Urinary bladder (tissue), 4 donors: ENCODE measurements around the gene HAP1. TPM values are rescaled to one million over a fixed set of nuclear protein-coding genes. Genes with fewer than 3 reads are reported as not detected.
"Not testable (repeated sequence)": the region's sequence is repeated elsewhere in the genome, so short reads cannot be mapped to it uniquely, and the experiment has no call there.

Experiments used
- DNase-seq: peaks from one replicate; pipeline ENCODE4 v3.0.0-alpha.2; 2015; ENCODE audit errors: extremely low spot score
- H3K27ac ChIP-seq: one replicate; pipeline ENCODE4 v1.5.1; 2013; ENCODE audit warnings: low read depth, mild to moderate bottlenecking, moderate library complexity
- H3K36me3 ChIP-seq: one replicate; pipeline ENCODE4 v1.6.1; 2013; ENCODE audit warnings: mild to moderate bottlenecking, moderate library complexity; ENCODE audit not compliant: insufficient read depth
- H3K4me1 ChIP-seq: one replicate; pipeline ENCODE4 v1.6.1; 2013; ENCODE audit warnings: mild to moderate bottlenecking, moderate library complexity; ENCODE audit not compliant: insufficient read depth
- H3K4me3 ChIP-seq: one replicate; pipeline ENCODE4 v1.5.1; 2013; ENCODE audit warnings: low read depth, low read length
- WGBS: extraction: QIAGEN DNeasy Blood & Tissue Kit; methylation state at CpG from one replicate; pipeline ENCODE4 v1.1.7; 2013; 5-methylcytosine and 5-hydroxymethylcytosine counted together
- polyA plus RNA-seq: library from polyadenylated mRNA; stranded (reverse); fragments of 200-250 nt; gene quantifications from one replicate; pipeline ENCODE4 v1.2.3, GENCODE V29; 2013
- total RNA-seq: library from RNA; depleted of rRNA; stranded (reverse); fragments of >200 nt; gene quantifications from one replicate; pipeline ENCODE4 v1.2.3, GENCODE V29; 2014
- donor health status: healthy with polysubstance abuse.
- donor health status: healthy.

The HAP1 gene
- total and polyA plus RNA-seq, 2 donors: 0.27 TPM; not detected in 1

DNA sequence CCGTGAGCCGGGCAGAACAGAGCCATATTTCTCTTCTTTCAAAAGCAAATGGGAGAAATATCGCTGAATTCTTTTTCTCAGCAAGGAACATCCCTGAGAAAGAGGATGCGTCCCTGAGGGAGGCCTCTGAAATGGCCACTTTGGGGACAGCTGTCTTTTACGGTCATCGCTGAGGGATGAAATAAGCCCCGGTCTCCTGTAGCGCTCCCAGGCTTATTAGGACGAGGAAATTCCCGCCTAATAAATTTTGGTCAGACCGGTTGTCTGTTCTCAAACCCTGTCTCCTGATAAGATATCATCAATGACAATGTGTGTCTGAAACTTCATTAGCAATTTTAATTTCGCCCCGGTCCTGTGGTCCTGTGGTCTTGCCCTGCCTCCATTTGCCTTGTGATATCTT is 48.7 kb downstream of the HAP1 start:
- not testable (repeated sequence) for H3K4me1 ChIP-seq
- WGBS: 89% methylated on average over 13 of the region's 13 CpGs

DNA sequence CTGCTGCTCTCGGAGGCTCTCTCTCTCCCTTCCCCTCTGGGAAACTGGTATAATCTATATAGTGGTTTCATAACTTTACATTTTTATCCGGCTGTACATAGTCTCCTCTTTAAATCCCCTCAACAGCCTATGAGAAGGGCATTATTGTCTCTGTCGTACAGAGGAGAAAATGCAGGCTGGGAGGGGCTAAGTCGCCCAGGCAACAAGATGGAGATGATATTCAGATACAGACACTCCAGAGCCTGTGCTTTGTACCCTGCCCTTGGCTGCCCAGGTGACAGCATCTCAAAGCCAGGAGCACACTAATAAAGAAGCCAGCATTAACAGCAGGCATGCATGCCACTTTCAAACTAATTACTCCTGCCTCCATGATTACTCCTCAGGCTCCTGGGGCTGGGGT is 50.4 kb downstream of the HAP1 start:
- no peak overlapping the region for H3K27ac ChIP-seq
- WGBS: 45% methylated on average over 4 of the region's 4 CpGs
- no peak for DNase-seq

More for the DNA sequence above, 48.7 kb downstream of the HAP1 start:
- not testable (repeated sequence) for H3K4me3 ChIP-seq, H3K36me3 ChIP-seq, DNase-seq, H3K27ac ChIP-seq

DNA sequence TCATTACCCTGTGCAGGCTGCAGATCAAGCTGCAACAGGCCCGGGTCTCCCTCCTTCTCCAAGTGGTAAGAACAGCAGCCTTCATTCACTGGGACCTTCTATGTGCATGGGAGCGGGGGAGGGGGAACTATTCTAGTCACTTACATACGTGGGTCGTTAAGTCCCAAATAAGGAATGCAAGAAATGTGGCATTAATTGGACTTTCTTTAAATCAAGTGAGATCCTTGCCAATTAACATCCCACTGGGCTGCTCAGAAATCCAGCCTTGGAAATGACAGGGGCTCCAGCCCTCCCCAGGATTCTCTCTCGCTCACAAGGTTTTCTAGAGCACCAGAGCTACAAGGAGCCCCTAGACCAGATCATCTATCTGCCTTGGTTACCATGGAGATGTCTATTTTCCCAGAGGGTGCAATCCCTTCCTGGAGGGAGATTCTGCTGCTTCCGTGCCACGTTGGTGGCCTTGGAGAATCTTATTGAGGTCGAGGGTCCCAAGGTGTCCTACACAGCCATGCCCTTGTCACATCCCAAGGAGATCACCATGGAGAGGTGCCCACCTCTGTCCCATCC is 50.9 kb downstream of the HAP1 start:
- Histone ChIP-seq H3K27ac (no peak overlapping the region), H3K4me1 (no peaks in the 10 kb centered on the region), H3K36me3 (no peaks in the 10 kb centered on the region), H3K4me3 (no peak overlapping the region)
- DNase-seq: no peak
- 56% methylated on average over 8 of the region's 8 CpGs for WGBS

More for the DNA sequence above, 50.4 kb downstream of the HAP1 start:
- Histone ChIP-seq H3K36me3 (no peaks in the 10 kb centered on the region), H3K4me3 (no peak overlapping the region), H3K4me1 (no peaks in the 10 kb centered on the region)

DNA sequence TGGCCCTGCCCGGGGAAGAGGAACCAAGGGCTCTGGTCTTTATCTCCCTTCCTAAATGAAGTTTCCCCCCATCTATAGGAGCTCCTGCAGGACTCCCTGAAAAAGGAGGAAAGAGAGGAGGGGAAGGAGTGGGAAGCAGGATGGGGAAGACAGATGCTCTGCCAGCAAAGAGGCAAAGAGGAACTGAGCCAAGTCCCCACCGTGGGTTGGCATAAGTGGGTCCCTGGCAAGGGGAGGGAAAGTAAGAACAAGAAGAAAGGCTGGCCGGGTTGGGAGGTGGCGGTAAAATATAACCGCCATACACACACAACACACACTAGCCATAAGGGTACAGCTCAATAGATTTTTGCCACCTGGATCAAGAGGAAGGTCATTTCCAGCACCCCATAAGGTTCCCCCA is 51.8 kb downstream of the HAP1 start:
- Histone ChIP-seq H3K4me3 (no peak overlapping the region), H3K4me1 (no peaks in the 10 kb centered on the region), H3K36me3 (no peaks in the 10 kb centered on the region), H3K27ac (no peak overlapping the region)
- 86% methylated on average over 5 of the region's 5 CpGs for WGBS
- DNase-seq: no peak

DNA sequence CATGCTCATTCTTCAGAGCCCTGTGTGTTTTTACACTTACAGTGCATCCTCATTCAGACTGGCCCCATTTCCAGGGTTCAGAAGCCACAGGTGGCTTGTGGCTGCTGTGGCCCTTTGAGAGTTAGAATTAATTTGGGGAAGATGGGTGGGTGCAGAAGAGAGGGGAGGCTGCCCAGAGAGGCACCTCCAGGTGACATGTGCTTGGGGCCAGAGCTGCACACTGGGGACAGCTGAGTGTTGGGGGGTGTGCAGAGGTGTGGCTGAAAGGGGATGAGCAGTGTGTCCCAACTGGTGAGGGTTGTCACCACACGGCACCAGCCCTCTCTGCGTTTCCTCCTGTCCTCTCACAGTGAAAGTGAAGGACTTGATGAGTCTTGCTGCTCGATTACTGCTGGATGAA is 52.7 kb downstream of the HAP1 start:
- no peak for DNase-seq
- no peak overlapping the region for H3K27ac ChIP-seq
- H3K4me1 ChIP-seq: no peaks in the 10 kb centered on the region
- H3K4me3 ChIP-seq: no peak overlapping the region
- no peaks in the 10 kb centered on the region for H3K36me3 ChIP-seq
- 89% methylated on average over 3 of the region's 3 CpGs for WGBS

DNA sequence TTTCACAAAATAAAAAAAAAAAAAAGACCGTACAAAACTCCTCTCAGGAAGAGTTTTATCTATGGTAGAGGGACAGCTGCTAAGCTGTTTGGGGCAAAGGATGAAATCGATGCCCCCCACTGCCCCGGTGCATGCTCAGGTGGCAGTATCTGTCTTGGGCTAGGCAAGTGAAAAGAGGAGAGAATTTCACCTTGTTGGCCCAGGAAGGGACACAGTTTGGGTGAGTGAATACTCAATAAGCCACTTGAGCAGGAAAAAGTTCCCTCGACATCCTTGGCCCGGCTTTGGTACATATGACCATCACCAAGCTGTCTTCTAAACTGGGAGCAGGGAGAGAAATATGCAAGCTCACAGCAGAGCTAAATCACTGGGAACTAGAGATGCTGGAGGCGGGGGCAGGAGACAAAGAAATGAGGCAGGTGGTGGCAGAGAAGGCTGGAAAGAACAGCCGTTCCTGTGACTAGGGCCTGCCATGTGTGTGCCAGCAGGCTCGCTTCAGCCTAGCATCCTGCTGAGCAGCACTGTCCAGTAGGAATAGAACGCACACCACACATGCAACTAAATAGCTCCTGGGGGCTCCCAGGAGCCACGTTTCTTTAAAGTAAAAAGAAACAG is 53.9 kb downstream of the HAP1 start:
- no peaks in the 10 kb centered on the region for H3K4me1 ChIP-seq
- no peak overlapping the region for H3K4me3 ChIP-seq
- no peak overlapping the region for H3K27ac ChIP-seq
- H3K36me3 ChIP-seq: no peaks in the 10 kb centered on the region
- WGBS: 76% methylated on average over 10 of the region's 10 CpGs
- DNase-seq: no peak

DNA sequence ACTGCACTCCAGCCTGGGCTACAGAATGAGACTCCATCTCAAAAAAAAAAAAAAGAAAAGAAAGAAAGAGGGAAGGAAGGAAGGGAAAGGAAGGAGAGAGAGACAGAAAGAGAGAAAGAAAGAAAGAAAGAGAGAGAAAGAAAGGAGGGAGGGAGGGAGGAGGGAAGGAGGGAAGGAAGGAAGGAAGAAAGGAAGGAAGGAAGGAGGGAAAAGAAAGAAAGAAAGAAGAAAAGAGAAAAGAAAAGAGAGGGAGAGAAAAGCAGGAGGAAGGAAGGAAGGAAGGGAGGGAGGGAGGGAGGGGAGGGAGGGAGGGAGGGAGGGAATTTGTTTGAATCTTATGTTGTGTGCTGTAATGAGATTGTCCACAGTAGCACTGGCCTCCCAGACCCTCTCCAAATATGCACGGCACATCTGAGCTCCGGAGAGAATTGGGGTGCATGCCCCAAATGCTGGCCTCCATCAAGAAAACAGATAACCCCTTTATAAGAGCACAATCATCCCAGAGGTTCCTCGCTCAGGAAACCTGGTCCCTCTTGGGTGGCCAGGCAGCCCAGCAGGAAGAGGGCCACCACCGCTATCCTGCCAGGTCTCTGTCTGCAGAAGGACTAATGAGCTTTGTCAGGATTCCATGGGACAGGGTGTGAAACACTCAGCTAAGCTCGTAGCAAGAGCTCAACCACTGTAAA is 54.6 kb downstream of the HAP1 start:
- 62% methylated on average over 5 of the region's 5 CpGs for WGBS
- no peak for DNase-seq
- no peaks in the 10 kb centered on the region for H3K4me1 ChIP-seq
- H3K36me3 ChIP-seq: no peaks in the 10 kb centered on the region
- H3K27ac ChIP-seq: no peak overlapping the region
- H3K4me3 ChIP-seq: no peak overlapping the region

DNA sequence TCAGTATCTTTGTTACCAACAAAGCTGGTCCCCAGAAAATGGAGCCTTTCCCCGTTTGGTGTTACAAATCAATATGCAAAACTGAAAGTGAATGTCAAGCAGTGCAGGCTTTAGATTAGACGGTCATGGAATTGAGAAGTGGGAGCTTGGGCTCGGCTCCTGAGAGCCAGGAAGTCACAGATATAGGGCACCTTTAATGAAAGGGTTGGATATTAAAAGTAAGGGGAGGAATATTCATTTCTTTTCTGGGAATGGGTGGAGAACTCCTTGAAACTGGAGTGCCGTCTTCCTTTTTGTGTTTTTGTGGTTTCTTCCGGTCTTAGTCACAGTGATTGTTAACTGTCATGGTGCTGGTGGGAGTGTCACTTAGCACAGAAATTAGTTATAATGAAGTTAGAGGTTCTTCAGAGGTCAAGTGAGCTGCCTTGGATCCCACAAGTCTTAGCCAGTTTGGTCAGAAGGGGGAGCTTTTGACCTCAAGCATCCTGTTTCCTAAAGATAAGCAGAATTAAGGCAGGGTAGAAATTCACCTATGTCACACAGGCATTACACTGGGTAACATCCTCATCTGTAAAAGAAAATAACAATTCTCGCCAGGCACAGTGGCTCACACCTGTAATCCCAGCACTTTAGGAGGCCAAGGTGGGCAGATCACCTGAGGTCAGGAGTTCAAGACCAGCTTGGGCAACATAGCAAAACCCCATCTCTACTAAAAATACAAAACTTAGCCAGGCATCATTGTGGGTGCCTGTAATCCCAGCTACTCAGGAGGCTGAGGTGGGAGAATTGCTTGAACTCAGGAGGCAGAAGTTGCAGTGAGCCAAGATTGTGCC is 55.3 kb downstream of the HAP1 start:
- peak overlapping the region; percentile 0 for H3K27ac ChIP-seq
- H3K4me3 ChIP-seq: no peak overlapping the region
- H3K36me3 ChIP-seq: no peaks in the 10 kb centered on the region
- WGBS: 40% methylated on average over 6 of the region's 6 CpGs
- no peaks in the 10 kb centered on the region for H3K4me1 ChIP-seq
- DNase-seq: no peak

DNA sequence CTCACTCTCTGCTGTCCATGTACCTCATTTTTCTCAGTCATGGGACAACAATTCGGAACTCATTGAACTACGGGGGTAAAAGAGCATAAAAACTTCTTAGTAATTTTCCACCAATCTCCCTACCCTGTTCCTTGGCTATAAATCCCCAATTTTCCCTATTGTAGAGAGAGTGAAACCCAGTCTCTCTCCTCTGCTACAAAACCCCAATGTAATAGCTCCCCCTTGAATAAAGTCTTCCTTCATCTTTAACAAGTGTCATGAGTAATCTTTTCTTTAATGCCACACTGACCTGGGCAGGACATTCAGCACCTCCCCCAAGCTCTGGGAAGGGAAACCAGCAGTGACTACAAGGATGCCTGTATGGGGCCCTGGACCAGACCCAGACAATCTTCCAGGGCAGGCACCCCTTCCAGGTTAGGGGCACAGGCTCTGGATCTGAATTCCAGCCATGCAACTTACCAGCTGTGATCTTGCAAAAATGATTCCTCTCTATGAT is 56.0 kb downstream of the HAP1 start:
- H3K4me3 ChIP-seq: no peak overlapping the region
- H3K27ac ChIP-seq: peak overlapping the region; percentile 0
- 81% methylated on average over 2 of the region's 2 CpGs for WGBS
- H3K36me3 ChIP-seq: no peaks in the 10 kb centered on the region
- H3K4me1 ChIP-seq: no peaks in the 10 kb centered on the region
- DNase-seq: no peak

DNA sequence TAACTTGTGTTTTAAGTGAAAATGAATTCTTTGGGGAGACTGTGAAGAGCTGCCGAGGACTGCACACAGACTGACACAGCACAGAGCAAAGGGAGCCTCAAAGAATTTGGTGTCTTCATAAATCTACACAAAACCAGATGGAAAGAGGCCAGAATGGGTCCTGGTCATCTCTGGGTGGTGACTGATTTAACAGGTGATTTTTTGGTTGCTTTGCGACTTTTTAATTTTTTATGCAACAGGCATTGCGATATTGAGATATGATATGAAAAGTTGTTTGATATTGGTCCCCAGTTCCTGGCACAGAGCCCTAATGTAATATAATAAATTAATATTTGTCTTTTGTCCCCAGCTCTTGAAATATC is 58.4 kb downstream of the HAP1 start:
- Histone ChIP-seq H3K36me3 (no peaks in the 10 kb centered on the region), H3K27ac (no peak overlapping the region), H3K4me1 (no peaks in the 10 kb centered on the region), H3K4me3 (no peak overlapping the region)
- DNase-seq: no peak
- WGBS: 67% methylated on average over 3 of the region's 3 CpGs

DNA sequence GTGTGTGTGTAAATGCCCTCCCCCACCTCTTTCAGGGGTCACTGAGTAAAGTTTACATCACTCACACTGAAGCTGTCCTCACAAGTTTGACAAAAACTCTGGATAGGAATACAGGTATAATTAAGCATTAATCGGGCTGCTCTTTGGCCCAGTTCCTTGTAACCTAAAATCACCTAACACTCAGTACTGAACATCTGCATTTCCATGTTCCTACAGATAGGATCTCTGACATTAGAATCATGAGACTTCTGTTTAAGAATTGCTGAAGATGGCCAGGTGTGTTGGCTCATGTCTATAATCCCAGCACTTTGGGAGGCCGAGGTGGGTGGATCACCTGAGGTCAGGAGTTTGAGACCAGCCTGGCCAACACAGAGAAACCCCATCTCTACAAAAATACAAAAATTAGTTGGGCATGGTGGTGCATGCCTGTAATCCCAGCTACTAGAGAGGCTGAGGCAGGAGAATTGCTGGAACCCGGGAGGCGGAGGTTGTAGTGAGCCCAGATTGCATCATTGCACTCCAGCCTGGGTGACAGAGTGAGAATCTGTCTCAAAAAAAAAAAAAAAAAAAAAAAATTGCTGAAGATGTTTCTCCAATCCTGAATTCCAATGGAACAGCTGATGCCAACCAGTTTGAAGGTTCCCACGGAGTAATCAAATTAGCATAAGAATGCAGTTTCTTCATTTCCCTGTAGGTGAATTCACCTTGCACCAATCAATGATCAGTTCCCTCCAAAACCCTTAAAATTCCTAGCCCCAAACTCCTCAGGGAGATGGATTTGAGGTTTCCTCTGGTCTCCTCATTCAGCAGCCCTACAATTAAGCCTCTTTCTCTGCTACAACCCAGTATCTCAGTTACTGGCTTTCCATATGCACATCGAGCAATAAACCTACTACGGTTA is 59.0 kb downstream of the HAP1 start:
- WGBS: 73% methylated on average over 7 of the region's 7 CpGs
- H3K27ac ChIP-seq, H3K4me1 ChIP-seq, DNase-seq, H3K36me3 ChIP-seq, H3K4me3 ChIP-seq: not testable (repeated sequence)
